GM10248 (cell line): ENCODE data around the gene ST6GAL1.

Experiments
- CTCF ChIA-PET: fragments of 300-600 bp; sonication (Branson Sonifier 250); formaldehyde crosslinking; extraction: SDS; loops from one replicate; lab custom pipeline; 2021; ENCODE audit warnings: antibody characterized with exemption; lab: Yijun Ruan, JAX
- POLR2A ChIA-PET: fragments of 350-650 bp; sonication (Branson Sonifier 250); formaldehyde crosslinking; extraction: SDS; loops from one replicate; lab custom pipeline; 2020; ENCODE audit warnings: antibody characterized with exemption; lab: Yijun Ruan, JAX
- DNase-seq: peaks from one replicate; pipeline ENCODE4 v3.0.0; 2012; ENCODE audit errors: extremely low spot score
- CTCF ChIP-seq: IDR thresholded peaks from 2 replicates; pipeline ENCODE4 v1.5.1; 2012; ENCODE audit warnings: mild to moderate bottlenecking, low read depth; ENCODE audit errors: extremely low read depth, missing control alignments, control extremely low read depth

ST6GAL1 gene

GRCh38 chr3:186940967-186941366 lies 10.6 kb downstream of the ST6GAL1 start:
- no peak for DNase-seq
- POLR2A ChIA-PET = no interaction called here
- no peak for TF ChIP-seq CTCF
- CTCF ChIA-PET = interaction anchor here (1.0 to 1.1 kb wide), 2 partner anchors 10 to 224 kb away, joined by 3 read pairs; no protein-coding TSS in a partner anchor

DNA sequence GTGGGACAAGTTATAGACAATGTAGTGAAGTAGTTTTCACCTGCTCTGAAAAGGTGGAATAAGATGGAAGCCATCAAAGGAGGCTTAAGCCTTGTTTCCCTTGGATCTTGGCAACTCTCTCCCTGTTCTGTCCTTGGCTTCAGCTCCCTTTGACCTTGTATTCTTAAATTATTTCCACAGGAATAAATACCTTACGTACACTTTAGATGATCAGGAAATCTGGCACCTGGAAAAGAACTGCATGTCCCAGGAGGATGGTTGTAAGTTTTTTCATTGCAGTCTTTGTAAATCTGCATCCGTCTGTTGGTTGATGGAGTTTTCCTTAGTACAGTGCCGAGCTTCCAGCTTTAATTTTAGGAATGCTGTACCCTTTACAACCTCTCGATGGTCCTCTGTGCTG lies 11.8 kb downstream of the ST6GAL1 start:
- ChIA-PET POLR2A (no interaction called here), CTCF (interaction anchor here (2.1 kb wide), 1 partner anchor 9 kb away, joined by 9 read pairs; no protein-coding TSS in a partner anchor)
- no peak for TF ChIP-seq CTCF
- DNase-seq = no peak

DNA sequence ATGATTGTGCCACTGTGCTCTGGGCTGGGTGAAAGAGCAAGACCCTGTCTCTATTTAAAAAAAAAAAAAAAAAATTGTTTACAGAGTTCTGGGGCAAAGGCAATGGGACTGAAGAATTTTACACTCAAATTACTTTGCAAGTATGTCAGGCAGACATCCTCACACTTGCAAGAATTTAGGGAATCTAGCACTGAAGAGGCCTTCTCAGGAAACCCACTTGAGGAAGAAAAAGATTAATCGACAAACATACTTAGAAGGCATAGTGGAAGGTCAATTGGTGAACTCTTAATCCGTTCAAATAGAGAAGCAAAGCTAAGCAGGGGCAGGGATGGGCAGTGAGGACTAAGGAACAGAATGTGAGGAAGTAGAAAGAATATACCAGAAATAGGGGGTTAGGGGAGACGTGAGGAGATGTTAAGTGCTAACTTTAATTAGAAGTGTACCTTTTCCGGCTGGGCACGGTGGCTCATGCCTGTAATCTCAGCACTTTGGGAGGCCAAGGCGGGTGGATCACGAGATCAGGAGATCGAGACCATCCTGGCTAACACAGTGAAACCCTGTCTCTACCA lies 15.0 kb downstream of the ST6GAL1 start:
- ChIA-PET CTCF (interaction anchor here (0.9 kb wide), 1 partner anchor 12 kb away, joined by 3 read pairs; no protein-coding TSS in a partner anchor), POLR2A (no interaction called here)
- DNase-seq = no peak
- no peak for TF ChIP-seq CTCF

- TF ChIP-seq CTCF = no peak
- ChIA-PET POLR2A (no interaction called here), CTCF (interaction anchor here (0.9 to 1.7 kb wide), 6 partner anchors 9 to 218 kb away, joined by 3 to 4 read pairs (median 4); no protein-coding TSS in a partner anchor)
- DNase-seq = peak; percentile 45
Measured at GRCh38 chr3:186946756-186947375, 16.5 kb downstream of the ST6GAL1 start.

- ChIA-PET POLR2A (no interaction called here), CTCF (interaction anchor here (0.7 to 2.1 kb wide), 5 partner anchors 12 to 69 kb away, joined by 3 to 8 read pairs (median 4); no protein-coding TSS in a partner anchor)
- TF ChIP-seq CTCF = no peak
- no peak for DNase-seq
Measured at GRCh38 chr3:186949281-186949982, 19.1 kb downstream of the ST6GAL1 start.

DNA sequence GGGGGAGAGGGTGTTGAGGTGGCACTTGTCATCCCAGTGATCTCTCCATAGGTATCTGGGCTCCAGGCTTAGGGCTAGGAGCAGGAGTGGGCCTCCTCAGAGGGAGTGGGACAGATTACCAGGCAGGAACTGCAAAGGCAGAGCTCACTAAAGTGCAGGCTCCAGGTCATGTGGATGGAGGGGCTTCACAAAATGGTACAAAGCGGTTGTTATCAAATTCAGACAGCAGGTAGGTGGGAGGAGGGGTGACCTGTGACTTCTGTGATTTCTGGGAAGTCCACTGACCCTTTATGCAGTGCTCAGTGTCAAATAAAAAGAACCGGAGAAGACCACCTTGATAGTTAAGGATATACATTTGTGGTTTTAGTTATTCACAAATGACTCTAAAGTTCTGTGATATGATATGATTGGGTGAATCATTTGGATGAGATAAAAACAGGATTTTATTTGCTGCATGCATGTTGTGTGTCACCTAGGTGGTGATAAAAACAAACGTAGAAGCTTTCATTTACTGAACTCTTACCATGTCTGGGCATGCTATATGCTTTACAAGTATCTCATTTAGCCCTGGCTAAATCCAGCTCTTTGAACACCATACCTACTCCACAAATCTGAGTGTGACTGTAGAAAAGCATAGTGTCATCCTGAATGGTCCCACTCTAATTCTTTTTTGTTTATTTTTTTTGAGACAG lies 20.2 kb downstream of the ST6GAL1 start:
- TF ChIP-seq CTCF = no peak
- CTCF ChIA-PET = interaction anchor here (0.7 to 2.0 kb wide), 2 partner anchors 13 to 15 kb away, joined by 3 to 8 read pairs; no protein-coding TSS in a partner anchor
- POLR2A ChIA-PET = interaction anchor here (1.4 kb wide), 1 partner anchor 167 kb away, joined by 3 read pairs; the partner anchor contains the start of gene EIF4A2
- DNase-seq = no peak
